SW 1271 (cell line): ENCODE measurements around the gene GRAP.
A peak's percentile ranks its signal among the peaks of the same experiment; 100 is the strongest.

Experiments used
- DNase-seq, 2 experiments: peaks; one replicate each; lab custom pipeline; 2025; lab: John Stamatoyannopoulos, UW

The GRAP gene

DNA sequence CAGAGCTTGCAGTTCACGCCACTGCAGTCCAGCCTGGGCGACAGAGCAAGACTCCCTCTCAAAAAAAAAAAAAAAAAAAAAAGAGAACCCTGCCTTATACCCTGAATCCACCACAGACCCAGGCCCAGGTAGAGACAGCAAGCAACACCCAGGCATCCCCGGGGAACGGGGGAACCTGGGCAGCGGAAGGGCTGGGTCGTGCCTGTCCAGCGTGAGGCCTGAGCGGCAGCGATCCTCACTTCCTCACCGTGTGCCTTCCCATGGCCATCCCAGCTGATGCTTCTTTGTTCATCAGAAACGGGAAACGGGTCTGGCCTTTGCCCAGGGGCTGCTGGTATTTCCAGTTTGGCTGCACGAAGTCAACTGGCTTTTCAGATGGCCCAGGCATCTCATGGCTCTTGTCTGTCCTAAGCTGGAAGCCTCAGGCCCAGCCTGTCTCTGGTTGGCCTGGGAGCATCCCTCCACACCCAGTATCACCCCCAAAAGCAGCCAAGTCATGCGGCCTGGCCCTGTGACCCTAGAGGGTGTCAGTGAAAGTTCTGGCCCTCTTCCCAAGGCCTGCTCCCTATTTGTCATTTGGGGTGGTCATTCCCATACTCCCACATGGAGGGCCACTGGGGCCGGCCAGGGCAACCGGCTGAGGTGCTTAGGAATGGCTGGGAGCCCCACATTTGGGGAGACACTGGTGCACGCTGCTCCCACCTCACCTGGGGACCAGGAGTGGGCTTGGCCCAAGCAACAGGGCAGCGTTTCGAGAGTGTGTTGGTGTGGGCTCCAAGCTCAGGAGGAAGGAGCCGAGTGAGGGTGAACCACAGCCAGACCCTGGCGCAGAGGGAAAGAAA is 62.3 kb downstream of the GRAP start:
- DNase-seq: no peak

DNA sequence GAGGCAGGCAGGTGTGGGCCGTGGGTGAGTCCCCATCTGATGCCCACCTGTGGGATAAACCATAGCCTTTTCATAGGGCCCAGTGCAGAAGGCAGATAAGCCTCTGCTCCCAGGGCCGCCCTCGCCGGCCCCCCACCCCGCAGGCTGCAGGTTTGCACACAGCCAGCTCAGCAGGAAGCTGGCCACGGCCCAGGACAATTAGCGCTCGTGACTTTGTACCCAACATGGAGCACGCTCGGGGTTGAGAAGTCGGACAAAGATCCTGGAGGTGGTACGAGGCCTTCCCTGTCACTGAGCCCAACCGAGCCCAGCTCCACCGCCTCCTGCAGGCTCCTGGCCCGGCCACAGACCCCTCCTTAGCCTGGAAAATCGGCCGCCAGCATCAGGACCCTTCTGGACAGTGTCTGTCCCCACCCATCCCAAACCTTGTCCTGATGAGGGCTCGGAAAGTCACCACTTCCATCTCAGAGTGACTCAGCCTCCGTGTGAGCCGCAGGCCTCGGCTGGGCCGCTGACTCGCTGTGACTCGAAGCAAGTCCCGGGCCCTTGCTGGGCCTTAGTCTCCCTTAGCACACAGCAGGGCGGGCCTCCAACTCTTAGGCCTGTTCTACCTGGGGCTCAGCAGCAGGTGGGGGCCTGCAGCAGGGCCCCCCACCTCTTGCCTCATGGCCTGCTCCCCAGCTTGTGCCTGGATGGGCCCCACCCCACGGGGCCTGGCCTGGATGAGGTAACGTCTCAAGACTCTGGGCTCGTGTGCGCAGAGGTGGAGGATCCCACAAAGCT is 64.9 kb downstream of the GRAP start:
- DNase-seq: peak; percentile 67 to 70

DNA sequence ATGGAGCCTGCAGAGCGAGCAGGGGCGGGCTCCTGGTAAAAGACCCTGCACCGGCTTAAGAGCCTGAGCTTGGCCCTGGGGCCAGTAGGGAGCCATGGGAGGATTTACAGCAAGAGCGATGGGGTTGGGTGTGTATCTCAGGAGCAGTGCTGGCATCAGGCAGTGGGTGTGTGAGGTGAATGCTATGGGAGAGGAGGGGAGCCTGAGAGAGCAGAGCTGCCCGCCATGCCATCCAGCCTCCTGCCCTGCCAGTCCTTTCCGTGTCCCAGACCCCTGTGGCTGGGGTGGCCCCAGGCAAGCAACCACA is 65.5 kb downstream of the GRAP start:
- DNase-seq: no peak

DNA sequence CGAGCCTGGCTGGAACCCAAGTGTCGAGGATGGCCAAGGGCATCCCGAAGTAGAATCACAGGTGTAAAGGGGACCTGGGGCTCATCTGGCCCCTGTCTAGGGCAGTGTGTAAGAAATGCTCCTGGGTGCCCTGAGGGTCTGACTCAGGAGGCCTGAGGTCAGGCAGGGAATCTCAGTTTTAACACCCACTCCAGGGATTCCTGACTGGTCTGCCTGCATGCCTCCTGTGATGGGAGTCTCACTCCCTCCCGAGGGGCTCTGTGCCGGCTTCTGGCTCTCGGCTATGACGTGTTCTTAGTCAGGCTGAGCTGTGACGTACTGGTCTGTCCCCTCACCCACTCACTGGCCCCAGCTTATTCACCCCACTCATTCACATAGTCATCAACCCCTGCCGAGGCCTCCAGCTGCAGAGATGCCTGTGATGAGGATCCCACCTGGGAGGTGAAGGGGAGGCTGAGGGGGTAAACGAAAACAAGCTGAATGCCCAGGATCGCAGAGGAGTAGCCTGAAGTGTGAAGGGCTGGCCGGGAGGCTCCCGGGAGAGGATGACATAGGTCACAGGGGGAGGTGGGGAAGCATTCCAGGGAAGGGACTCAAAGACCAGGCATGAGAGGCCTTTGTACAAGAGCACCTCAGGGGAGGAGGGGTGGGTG is 65.9 kb downstream of the GRAP start:
- DNase-seq: no peak

DNA sequence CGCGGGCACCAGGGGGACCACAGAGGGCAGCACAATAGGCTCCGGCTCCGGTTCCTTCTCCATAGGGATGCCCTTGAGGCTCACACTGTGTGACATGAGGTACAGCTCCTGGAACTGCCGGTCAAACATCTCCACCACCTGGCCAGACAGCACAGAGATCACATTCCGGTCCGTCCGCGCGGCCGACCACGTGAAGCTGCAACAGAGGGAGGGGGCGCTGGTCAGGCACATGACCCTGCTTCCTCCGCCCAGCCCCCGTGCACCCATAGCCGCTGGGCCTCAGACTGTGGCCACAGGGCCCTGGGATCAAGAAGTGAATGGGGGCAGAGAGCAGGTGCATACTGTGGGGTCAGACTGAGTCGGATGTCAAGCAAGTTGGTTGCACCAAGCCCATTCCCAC is 68.1 kb downstream of the GRAP start:
- no peak for DNase-seq

DNA sequence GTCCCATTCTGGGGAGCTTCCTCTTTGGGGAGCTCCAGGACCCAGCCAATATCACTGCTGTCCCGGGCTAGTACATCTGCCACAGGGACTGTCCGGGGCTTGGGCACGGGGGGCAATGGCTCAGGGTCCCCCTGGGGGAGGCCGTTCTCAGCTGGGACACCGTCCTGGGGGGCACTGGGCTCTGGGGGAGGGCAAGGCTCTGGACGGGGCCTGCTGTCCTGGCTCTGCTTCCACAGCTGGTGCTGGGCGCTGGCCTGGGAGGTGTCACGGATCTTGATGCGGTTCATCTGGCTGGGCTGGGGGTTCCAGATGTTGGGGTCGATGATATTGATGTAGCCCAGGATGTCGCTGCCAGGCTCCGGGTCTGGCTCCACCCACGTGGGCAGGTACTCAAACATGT is 68.7 kb downstream of the GRAP start:
- DNase-seq: no peak

DNA sequence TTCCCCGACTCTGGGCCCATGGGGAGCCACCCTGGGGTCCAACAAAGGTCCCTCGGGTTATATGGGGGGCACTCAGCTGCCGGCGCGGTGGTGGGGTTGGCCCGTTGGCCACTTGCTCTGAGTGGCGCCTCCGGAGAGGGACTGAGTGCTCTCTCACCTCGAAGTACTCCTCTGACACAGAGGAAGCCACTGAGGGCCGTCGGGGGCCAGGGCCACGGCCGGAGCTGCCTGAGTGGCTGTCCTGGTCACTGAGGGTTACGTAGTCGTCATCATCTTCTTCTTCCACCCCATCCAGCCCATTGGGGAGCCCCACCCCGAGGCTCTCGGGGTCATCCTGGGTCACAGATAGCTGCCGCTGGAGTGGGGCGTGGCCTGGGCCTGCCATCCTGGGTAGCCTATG is 69.1 kb downstream of the GRAP start:
- DNase-seq: no peak

DNA sequence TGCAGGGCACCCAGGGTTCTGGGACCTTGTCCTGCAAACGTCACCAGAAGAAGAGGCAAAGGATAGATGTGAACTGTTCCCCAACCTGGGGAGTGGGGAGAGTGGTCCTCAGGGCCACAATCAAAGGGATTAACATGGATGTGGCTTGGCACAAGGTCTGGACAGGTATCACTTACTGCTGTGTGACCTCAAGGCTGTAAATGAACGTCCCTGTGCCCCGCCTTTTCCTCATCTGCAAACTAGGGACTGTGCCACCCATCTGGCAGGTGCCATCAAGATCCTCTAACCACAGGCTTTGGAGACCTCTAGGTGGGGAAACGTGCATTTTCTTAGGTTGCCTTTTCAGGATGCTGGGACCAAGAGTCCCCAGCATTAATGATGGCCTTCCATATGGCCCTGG is 69.7 kb downstream of the GRAP start:
- DNase-seq: no peak

DNA sequence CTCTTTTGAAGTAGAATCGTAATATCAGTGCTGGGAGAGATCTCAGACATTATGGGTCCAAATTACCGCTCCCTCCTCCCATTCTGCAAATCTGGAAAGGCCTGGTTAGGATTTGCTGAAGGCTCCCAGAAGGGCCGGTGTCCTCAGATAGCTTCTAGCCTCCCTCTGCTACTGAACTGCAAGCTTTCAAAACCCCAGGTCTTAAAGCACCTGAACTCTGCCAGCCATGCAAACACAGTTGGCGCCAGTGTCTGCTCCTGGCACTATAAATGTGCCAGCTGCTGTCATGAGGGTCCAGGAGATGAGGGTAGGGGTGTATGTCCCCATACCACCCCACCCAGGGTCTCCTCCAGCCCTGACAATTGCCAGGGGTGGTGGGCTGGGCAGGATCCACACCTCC is 70.6 kb downstream of the GRAP start:
- DNase-seq: no peak

DNA sequence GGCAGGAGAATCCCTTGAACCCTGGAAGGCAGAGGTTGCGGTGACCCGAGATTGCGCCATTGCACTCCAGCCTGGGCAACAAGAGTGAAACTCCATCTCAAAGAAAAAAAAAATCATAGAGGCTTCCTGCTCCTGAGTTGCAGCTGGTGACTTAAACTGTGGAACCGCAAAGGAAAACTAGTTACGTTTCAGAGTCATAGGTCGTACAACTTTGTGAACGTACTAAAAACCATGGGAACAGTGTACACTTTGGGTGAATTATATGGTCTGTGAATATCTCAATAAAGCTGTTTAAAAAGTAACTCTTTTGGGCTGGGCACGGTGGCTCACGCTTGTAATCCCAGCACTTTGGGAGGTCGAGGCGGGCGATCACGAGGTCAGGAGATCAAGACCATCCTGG is 71.2 kb downstream of the GRAP start:
- DNase-seq: no peak

DNA sequence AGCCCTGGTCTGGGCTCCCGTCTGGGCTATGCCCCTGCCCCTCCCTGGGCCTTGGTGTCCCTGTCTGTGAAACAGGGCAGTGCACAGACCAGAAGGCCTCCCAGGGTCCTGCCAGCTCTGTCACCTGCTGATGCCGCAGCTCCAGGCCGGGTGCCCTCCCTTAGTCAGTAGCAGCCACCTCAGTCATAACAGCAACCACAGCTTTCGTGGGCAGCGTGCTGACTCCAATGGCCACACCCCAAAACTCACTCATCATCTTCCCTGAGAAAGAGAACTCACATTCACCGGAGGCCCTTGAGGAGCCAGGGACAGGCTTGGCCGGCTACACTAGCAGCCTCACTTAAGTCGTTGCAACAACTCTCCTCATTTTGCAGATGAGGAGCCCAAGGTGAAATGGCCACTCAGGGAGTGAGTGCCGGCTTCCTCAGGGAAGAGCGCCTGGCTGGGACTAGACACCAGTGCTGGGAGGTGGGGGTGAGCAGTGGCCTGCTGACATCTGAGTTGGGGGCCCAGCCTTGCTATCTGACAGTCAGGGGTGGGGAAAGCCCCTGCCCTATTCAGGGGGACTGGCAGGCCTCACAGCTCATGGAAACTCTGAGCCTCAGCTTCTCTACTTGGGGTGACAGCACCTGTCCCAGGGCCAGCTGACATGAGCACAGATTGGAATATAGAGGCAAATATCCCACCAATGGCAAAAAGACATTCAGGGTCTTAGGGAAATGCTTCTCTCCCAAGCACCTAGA is 72.2 kb downstream of the GRAP start:
- DNase-seq: no peak

DNA sequence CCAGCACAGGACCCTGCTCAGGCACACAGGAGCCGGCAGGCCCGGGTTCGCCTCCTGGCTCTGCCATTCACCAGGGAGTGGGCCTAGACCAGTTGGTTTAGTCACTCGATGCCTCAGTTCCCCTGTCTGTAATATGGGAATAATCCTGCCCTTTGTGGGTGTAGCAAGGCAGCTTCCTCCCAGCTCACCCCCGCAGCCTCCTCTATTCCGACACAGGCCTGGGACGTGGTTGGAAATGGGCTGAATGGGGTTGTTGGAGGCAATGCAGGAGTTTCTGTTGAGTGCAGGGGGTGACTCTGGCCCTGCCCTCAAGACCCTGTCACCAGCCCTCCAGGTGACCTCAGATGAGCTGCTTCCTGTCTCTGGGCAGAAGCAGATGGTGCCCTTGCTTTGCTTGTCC is 75.0 kb downstream of the GRAP start:
- DNase-seq: no peak
